GM12874 (cell line): Measurements from ENCODE around the gene FCGR2B.

Experiments used
- CTCF ChIP-seq: IDR thresholded peaks from 2 replicates; pipeline ENCODE4 v1.5.1; 2011; ENCODE audit warnings: low read depth, mild to moderate bottlenecking, control low read depth, low read length, moderate library complexity; ENCODE audit not compliant: insufficient read depth

The FCGR2B gene

GRCh38 chr1:161688946-161689345 is 26.0 kb downstream of the FCGR2B start:
- TF ChIP-seq CTCF, result no peak

- no peak for TF ChIP-seq CTCF
These were observed 28.9 kb downstream of the FCGR2B start for GRCh38 chr1:161691846-161692245.

- TF ChIP-seq CTCF, result no peak
These were observed 39.3 kb downstream of the FCGR2B start for GRCh38 chr1:161702250-161702649.

GRCh38 chr1:161705537-161705936 is 42.6 kb downstream of the FCGR2B start:
- no peak for TF ChIP-seq CTCF

- TF ChIP-seq CTCF, result no peak
These were observed 43.2 kb downstream of the FCGR2B start for GRCh38 chr1:161706113-161706481.

GRCh38 chr1:161706482-161707347 is 43.8 kb downstream of the FCGR2B start, which contains the start of gene FCRLA:
Gene FCRLA (plus strand): TSS chr1:161707229. CDS start chr1:161707265, 36 bp downstream.
- no peak for TF ChIP-seq CTCF

GRCh38 chr1:161707503-161707902 is 44.6 kb downstream of the FCGR2B start:
- no peak for TF ChIP-seq CTCF
